Suprapubic skin (tissue), 4 donors: Measurements from ENCODE around the gene RNF145. TPM values are rescaled to one million over a fixed set of nuclear protein-coding genes. Genes with fewer than 3 reads are reported as not detected.
A peak's percentile ranks its signal among the peaks of the same experiment; 100 is the strongest.
"Not testable (repeated sequence)": the region's sequence is repeated elsewhere in the genome, so short reads cannot be mapped to it uniquely, and the experiment has no call there.

Experiments used
- DNase-seq, 2 donors: peaks; one replicate each; pipeline ENCODE4 v3.0.0-alpha.2; 2019; ENCODE audit warnings: low spot score in 2 of 2
- H3K27ac ChIP-seq: fragments of 200-600 bp; sonication (generic); one replicate; pipeline ENCODE4 v1.5.1; 2019
- H3K27me3 ChIP-seq: fragments of 200-600 bp; sonication (generic); one replicate; pipeline ENCODE4 v1.5.1; 2019
- H3K36me3 ChIP-seq: fragments of 200-600 bp; sonication (generic); one replicate; pipeline ENCODE4 v1.5.1; 2019
- H3K4me1 ChIP-seq: fragments of 200-600 bp; sonication (generic); one replicate; pipeline ENCODE4 v1.5.1; 2019
- H3K4me3 ChIP-seq: fragments of 200-600 bp; sonication (generic); one replicate; pipeline ENCODE4 v1.5.1; 2019; ENCODE audit warnings: mild to moderate bottlenecking
- H3K9me3 ChIP-seq: fragments of 200-600 bp; sonication (generic); one replicate; pipeline ENCODE4 v1.5.1; 2019
- EP300 ChIP-seq: sonication (generic); formaldehyde crosslinking; IDR thresholded peaks from one replicate; pipeline ENCODE4 v1.6.1; 2017; ENCODE audit warnings: antibody characterized with exemption
- POLR2A ChIP-seq, 2 donors: fragments of 450-650 bp; IDR thresholded peaks; one replicate each; pipeline ENCODE4 v1.6.1; 2017; ENCODE audit warnings: antibody characterized with exemption in 2 of 2, mild to moderate bottlenecking in 2 of 2, moderate library complexity in 2 of 2
- POLR2AphosphoS5 ChIP-seq, 3 donors: sonication (generic); formaldehyde crosslinking; IDR thresholded peaks; one replicate each; pipeline ENCODE4 v1.6.1; 2017; ENCODE audit warnings: antibody characterized with exemption in 3 of 3
- WGBS: methylation state at CpG from one replicate; pipeline ENCODE4 v1.1.5; 2018; 5-methylcytosine and 5-hydroxymethylcytosine counted together
- total RNA-seq, 4 donors: library from RNA; depleted of rRNA; stranded (reverse); fragments of >200 nt; gene quantifications; one replicate each; pipeline ENCODE4 v1.1.0, GENCODE V29; 2016
- TF ChIP-seq, protein P1 (sequence below), 2 donors: fragments of 200-600 bp in 1 of 2; fragments of 450-650 bp in 1 of 2; sonication (generic) in 1 of 2; IDR thresholded peaks; one replicate each; pipeline ENCODE4 v1.5.1; 2016 to 2019; ENCODE audit warnings: antibody characterized with exemption in 2 of 2, mild to moderate bottlenecking in 1 of 2, moderate library complexity in 1 of 2

Gene RNF145
- total RNA-seq, 4 donors from 2014 or later, result 37.4 to 57.0 (median 48.2) TPM

DNA sequence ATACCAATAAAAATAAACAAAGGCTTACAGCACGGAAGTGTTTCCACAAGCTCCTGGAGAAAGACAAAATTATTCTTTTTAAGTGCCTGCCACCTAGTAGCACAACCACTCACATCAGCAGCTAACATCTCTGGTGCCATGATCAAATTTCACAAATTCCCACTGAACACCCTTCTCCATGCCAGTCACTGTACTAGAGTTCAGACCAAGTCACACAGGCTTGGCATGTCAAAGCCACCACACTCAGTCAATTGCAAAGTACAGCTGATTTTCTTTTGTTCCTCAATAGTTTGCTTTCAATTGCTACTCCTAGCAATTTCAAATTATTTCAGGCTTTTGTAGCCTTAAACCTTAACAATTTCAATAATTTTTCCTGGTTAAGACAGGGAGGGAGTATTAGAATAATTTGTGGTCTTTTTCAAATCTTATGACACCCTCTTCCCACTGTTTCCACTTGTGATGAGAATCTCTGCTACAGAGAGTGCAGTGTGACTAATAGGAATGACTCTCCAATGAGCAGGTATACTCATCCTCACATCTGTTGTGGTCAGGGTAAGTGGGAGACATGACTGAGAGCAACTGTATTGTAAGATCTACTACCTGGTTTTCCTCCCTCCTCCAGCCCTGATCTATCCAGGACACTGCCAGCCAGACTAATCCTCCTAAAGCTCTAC is 46.2 kb downstream of the RNF145 start:
- H3K9me3 ChIP-seq, result no peaks in the 10 kb centered on the region
- no peak for DNase-seq
- no peaks in the 10 kb centered on the region for H3K4me1 ChIP-seq
- no peak overlapping the region for H3K4me3 ChIP-seq
- no peaks in the 10 kb centered on the region for H3K27me3 ChIP-seq
- H3K27ac ChIP-seq, result no peak overlapping the region
- peaks cover 46% of the 10 kb centered on the region for H3K36me3 ChIP-seq
- TF ChIP-seq, protein P1, sequence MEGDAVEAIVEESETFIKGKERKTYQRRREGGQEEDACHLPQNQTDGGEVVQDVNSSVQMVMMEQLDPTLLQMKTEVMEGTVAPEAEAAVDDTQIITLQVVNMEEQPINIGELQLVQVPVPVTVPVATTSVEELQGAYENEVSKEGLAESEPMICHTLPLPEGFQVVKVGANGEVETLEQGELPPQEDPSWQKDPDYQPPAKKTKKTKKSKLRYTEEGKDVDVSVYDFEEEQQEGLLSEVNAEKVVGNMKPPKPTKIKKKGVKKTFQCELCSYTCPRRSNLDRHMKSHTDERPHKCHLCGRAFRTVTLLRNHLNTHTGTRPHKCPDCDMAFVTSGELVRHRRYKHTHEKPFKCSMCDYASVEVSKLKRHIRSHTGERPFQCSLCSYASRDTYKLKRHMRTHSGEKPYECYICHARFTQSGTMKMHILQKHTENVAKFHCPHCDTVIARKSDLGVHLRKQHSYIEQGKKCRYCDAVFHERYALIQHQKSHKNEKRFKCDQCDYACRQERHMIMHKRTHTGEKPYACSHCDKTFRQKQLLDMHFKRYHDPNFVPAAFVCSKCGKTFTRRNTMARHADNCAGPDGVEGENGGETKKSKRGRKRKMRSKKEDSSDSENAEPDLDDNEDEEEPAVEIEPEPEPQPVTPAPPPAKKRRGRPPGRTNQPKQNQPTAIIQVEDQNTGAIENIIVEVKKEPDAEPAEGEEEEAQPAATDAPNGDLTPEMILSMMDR (IDR thresholded peaks at IDR 0.05), result no peak
- no peak for TF ChIP-seq POLR2A (IDR thresholded peaks at IDR 0.05)
- no peak for TF ChIP-seq POLR2AphosphoS5 (IDR thresholded peaks at IDR 0.05)
- no peak for TF ChIP-seq EP300
- WGBS, result 83% methylated on average over 1 of the region's 1 CpG

DNA sequence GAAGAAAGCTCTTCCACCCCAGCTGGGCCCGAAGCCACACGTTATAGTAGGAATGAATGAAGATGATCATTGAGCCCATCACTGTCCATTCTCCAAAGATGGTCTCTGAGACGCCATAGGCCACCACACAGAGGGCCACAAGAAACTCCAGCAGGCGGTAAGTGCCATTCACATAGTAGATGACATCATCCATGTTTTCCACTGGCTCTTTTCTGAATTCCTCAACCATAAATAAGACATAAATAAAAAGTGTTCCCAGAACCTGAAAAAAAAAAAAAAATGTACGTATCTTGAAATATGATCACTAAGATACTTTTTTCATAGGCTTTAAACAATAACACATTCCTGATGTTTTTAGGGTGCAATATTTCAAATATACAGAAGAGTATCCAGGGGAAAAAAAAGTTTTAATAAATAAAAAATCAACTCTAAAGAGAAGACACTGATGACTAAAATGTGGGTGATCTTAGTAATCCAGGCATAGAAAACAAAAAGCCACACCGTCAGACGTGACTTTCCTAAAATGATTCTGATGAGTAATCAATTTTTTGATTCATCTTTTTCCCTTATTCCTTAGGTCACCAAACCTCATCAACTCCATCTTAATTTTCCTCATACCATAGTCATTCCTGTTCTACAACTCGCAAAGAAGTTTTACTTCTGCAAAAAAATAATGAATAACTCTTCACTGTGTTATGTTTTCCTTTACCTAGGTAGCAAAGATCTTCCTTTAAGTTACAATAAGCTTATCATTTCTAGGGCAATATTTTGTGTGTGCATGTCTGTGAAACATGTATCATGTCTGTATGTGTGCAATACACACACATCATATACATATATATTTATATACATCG is 47.8 kb downstream of the RNF145 start:
- H3K4me1 ChIP-seq, result peaks cover 4% of the 10 kb centered on the region
- H3K27me3 ChIP-seq, result no peaks in the 10 kb centered on the region
- no peak overlapping the region for H3K4me3 ChIP-seq
- no peak for DNase-seq
- H3K36me3 ChIP-seq, result peaks cover 49% of the 10 kb centered on the region
- no peak overlapping the region for H3K27ac ChIP-seq
- TF ChIP-seq EP300, result no peak
- H3K9me3 ChIP-seq, result no peaks in the 10 kb centered on the region
- 88% methylated on average over 9 of the region's 9 CpGs for WGBS

DNA sequence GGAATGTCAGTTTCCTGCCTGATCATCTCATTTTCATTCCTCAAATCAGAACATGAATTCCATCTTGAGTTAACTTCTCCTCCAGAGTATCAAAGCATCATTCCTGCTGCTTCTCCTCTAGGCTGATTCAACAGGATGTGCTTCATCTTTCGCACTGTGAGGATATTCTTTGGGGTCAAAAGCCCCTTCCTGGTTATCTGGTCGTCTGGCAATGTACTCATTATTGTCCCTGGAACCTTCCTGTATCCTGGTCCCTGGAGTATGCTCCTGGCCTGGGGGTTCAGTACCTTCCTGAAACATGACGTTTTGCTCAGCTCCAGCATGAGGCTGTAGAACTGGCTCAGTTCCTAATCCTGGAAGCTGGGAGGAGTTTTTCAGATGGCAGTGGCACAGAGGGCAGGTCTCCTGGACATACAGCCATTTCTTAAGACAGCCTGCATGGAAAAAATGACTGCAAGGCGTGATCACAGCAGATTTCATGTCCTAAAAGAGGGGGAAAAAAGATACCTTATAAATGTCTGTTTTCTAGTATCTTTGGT is 50.7 kb downstream of the RNF145 start:
- WGBS, result 69% methylated on average over 4 of the region's 4 CpGs
- not testable (repeated sequence) for H3K27ac ChIP-seq, H3K4me3 ChIP-seq, H3K27me3 ChIP-seq, DNase-seq, H3K4me1 ChIP-seq, H3K9me3 ChIP-seq
- H3K36me3 ChIP-seq, result peaks cover 38% of the 10 kb centered on the region

DNA sequence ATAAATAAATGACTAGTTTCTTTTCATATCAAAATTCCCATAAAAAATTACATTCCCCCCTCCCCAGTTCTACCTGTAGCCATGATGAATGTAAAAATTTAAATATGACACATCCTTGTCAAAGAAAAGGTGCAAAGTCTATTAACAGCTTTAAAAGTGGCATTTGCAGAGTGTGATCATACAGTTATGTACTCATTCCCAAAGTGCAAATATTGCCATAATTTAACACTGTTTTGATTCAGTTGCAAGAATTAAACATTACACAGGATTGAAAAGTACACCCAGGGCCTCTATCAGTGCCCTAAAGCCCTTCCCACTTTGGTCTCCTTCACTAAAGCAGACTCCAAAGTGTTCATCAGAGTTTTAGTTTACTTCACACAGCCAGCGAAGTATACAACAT is 51.8 kb downstream of the RNF145 start:
- Histone ChIP-seq H3K4me1 (peaks cover 4% of the 10 kb centered on the region), H3K27me3 (no peaks in the 10 kb centered on the region), H3K36me3 (peaks cover 38% of the 10 kb centered on the region), H3K4me3 (no peak overlapping the region), H3K27ac (no peak overlapping the region), H3K9me3 (no peaks in the 10 kb centered on the region)
- DNase-seq, result no peak
- WGBS, result 83% methylated on average over 1 of the region's 1 CpG
- no peak for TF ChIP-seq EP300
- TF ChIP-seq, protein P1 (IDR thresholded peaks at IDR 0.05), result no peak
- TF ChIP-seq POLR2AphosphoS5 (IDR thresholded peaks at IDR 0.05), result no peak
- no peak for TF ChIP-seq POLR2A (IDR thresholded peaks at IDR 0.05)

DNA sequence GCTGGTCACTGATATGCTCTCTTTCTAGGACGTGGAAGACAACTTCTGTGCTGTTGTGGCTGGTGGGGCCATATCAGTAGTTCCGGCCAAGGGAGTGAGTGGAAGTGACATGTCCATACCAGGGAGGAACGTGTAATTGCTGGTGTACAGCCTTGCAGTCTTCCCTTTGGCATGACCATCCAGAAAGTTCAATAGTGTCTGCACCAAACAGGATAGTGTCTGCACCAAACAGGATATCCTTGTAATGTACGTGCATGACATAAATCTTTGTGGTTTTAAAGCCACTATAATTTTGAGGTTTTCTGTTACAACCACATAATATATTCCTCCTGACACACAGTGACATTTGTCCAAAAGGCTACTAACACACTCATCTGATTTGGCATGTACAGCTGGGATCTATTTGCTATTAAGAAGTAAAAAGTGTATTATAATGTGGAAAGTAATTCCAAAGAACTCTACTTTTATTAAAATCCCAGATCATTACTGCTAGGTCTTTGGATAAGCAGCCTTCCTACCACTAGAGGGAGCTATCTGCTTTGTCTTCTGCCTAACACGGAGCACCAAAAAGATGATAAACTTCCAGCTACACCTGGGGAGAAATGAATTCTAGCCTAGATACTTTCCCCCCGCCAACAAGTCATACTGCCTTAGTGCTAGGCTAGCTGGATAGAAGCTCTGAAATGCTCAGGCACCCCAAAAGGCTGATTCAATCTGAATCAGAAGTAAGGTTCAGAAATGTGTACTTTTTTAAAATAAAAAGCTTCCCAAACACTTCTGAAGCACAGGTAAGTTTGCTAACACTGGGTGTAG is 52.7 kb downstream of the RNF145 start:
- peaks cover 4% of the 10 kb centered on the region for H3K4me1 ChIP-seq
- no peak for TF ChIP-seq POLR2AphosphoS5 (IDR thresholded peaks at IDR 0.05)
- TF ChIP-seq, protein P1 (IDR thresholded peaks at IDR 0.05), result peak; percentile 80 to 81
- TF ChIP-seq POLR2A (IDR thresholded peaks at IDR 0.05), result no peak
- no peak for TF ChIP-seq EP300
- peaks cover 38% of the 10 kb centered on the region for H3K36me3 ChIP-seq
- H3K9me3 ChIP-seq, result no peaks in the 10 kb centered on the region
- 44% methylated on average over 6 of the region's 6 CpGs for WGBS
- no peaks in the 10 kb centered on the region for H3K27me3 ChIP-seq
- no peak overlapping the region for H3K27ac ChIP-seq
- DNase-seq, result no peak
- H3K4me3 ChIP-seq, result no peak overlapping the region
